Neutrophil (primary cell): ENCODE measurements around the gene SNCAIP.

Source experiments
- H3K27ac ChIP-seq: fragments of 200-600 bp; sonication (generic); 2 replicates; pipeline ENCODE4 v1.5.1; 2016; ENCODE audit warnings: mild to moderate bottlenecking, moderate library complexity
- H3K27me3 ChIP-seq: fragments of 200-600 bp; sonication (generic); 2 replicates; pipeline ENCODE4 v1.6.0; 2016; ENCODE audit warnings: mild to moderate bottlenecking
- H3K36me3 ChIP-seq: fragments of 200-600 bp; sonication (generic); 2 replicates; pipeline ENCODE4 v1.5.1; 2017
- H3K4me1 ChIP-seq, 2 experiments: fragments of 200-600 bp in 1 of 2; sonication (generic) in 1 of 2; 1 replicate in 1 of 2; 2 replicates in 1 of 2; pipeline versions ENCODE4 v1.5.1 to v1.6.1; 2013 to 2016; ENCODE audit warnings: low read depth in 1 of 2, low read length in 1 of 2, mild to moderate bottlenecking in 1 of 2, moderate library complexity in 1 of 2; ENCODE audit not compliant: control insufficient read depth in 1 of 2, insufficient read depth in 1 of 2
- H3K4me3 ChIP-seq, 2 experiments: fragments of 200-600 bp in 1 of 2; sonication (generic) in 1 of 2; 1 replicate in 1 of 2; 2 replicates in 1 of 2; pipeline ENCODE4 v1.5.1; 2013 to 2016; ENCODE audit warnings: low read depth in 1 of 2, low read length in 1 of 2, mild to moderate bottlenecking in 1 of 2, moderate library complexity in 1 of 2
- H3K9me3 ChIP-seq: fragments of 200-600 bp; sonication (generic); 2 replicates; pipeline ENCODE4 v1.5.1; 2016
- TF ChIP-seq, protein P1 (sequence below): fragments of 200-600 bp; sonication (generic); IDR thresholded peaks from 2 replicates; pipeline ENCODE4 v1.5.1; 2016; ENCODE audit warnings: antibody characterized with exemption

Gene SNCAIP

DNA sequence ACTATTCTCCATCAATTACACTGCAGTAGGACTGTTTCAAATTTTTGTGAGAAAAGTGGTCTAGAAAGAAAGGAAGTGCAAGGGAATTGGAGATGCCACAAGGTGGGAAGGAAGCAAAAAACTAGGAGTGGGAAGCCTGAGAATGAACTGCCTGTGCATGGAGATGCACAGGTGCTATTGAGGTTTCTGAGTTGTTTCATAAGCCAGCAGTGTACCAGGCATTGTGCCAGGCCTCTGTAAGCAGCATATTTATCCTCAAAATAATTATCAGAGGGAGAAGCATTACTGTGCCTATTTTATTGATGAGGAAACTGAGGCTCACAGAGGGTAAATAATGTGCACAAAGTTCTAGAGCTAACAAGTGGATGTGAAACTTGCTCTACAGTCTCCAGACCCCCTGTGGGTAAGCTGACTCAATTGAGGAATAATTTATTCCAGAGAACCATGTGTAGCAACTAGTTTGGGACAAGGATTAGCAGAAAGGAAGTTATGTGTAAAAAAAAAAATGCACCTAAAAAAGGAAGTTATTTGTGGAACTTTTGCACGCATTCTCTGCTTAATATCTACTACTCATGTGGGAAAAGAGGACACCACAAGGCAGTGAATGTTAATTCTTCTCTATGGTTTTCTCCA lies 96.7 kb downstream of the SNCAIP start:
- Histone ChIP-seq H3K4me3 (no peak overlapping the region), H3K9me3 (no peaks in the 10 kb centered on the region), H3K27ac (no peak overlapping the region), H3K36me3 (no peaks in the 10 kb centered on the region), H3K4me1 (no peaks in the 10 kb centered on the region), H3K27me3 (no peaks in the 10 kb centered on the region)
- TF ChIP-seq, protein P1, sequence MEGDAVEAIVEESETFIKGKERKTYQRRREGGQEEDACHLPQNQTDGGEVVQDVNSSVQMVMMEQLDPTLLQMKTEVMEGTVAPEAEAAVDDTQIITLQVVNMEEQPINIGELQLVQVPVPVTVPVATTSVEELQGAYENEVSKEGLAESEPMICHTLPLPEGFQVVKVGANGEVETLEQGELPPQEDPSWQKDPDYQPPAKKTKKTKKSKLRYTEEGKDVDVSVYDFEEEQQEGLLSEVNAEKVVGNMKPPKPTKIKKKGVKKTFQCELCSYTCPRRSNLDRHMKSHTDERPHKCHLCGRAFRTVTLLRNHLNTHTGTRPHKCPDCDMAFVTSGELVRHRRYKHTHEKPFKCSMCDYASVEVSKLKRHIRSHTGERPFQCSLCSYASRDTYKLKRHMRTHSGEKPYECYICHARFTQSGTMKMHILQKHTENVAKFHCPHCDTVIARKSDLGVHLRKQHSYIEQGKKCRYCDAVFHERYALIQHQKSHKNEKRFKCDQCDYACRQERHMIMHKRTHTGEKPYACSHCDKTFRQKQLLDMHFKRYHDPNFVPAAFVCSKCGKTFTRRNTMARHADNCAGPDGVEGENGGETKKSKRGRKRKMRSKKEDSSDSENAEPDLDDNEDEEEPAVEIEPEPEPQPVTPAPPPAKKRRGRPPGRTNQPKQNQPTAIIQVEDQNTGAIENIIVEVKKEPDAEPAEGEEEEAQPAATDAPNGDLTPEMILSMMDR = no peak

DNA sequence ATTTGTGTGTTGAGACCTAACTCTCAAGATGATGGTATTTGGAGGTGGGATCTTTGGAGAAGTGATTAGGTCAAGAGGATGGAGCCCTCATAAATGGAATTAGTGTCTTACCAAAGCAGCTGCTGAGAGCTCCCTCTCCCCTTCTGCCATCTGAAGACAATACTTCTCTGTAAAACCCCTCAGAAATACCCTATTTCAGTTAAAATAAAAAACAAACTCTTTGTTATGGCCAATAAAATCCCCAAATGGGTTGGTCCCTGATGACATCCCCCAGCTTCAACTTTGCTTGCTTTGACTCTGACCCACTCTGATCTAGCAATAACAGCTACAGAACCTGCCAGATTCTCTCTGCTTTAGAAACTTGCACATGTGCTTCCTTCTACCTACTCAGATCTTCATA lies 100.9 kb downstream of the SNCAIP start:
- Histone ChIP-seq H3K36me3 (no peaks in the 10 kb centered on the region), H3K4me3 (no peak overlapping the region), H3K27me3 (no peaks in the 10 kb centered on the region), H3K9me3 (no peaks in the 10 kb centered on the region), H3K4me1 (no peaks in the 10 kb centered on the region), H3K27ac (no peak overlapping the region)
- TF ChIP-seq, protein P1 = no peak

DNA sequence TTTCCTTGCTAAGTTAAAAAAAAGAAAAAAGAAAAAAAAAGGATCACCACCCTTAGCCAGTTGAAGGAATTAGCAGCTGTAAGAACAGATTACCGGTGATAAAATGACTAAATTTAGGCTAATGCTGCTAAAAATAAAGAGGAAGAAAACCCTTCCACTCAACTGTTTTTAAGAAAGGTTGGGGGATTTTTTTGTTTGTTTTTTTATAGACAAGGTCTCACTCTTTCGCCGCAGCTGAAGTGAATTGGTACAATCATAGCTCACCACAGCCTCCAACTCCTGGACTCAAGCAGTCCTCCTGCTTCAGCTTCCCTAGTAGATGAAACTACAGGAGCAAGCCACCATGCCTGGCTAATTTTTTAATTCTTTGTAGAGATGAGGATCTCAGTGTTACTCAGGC lies 101.7 kb downstream of the SNCAIP start:
- H3K9me3 ChIP-seq = no peaks in the 10 kb centered on the region
- H3K27ac ChIP-seq = no peak overlapping the region
- H3K4me1 ChIP-seq = no peaks in the 10 kb centered on the region
- TF ChIP-seq, protein P1 = no peak
- no peaks in the 10 kb centered on the region for H3K27me3 ChIP-seq
- H3K36me3 ChIP-seq = no peaks in the 10 kb centered on the region
- no peak overlapping the region for H3K4me3 ChIP-seq

DNA sequence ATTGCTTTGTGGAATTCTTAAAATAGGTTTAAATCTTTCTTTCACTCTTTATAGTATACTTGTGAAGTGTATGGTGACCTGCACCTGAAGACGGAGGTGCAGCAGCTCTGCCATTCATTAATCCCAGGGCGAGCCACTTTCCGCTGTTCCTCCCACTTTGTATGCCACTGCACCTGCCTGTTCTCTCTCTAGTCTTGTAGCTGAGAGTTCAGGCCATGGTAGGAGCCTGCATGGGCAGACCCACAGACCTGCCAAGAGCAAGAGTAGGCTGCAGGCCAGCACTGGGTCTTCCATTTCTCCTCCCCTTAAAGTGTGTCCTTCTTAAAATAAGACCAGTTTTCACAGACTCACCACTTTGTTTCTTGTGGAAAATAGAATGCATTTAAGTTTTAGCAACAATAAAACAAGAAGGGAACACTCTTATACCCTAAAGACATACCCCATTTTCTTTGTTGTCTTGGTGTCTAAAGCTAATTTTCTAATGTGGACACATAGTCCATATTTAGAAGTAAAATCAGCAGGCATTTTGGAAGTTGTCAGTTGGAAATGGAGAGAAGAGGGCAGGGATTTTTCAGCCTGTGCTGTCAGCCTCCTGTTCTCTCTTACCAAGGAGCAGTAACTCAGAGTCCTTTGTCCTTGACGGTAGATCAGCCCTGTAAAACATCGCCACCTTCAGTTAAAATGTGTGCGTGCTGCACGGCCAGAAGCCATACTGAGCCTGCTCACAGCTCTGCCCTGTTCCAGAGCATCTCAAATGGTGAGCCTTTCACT lies 103.2 kb downstream of the SNCAIP start:
- Histone ChIP-seq H3K27me3 (no peaks in the 10 kb centered on the region), H3K27ac (no peak overlapping the region), H3K4me3 (no peak overlapping the region), H3K36me3 (no peaks in the 10 kb centered on the region), H3K4me1 (no peaks in the 10 kb centered on the region), H3K9me3 (no peaks in the 10 kb centered on the region)
- TF ChIP-seq, protein P1 = no peak

DNA sequence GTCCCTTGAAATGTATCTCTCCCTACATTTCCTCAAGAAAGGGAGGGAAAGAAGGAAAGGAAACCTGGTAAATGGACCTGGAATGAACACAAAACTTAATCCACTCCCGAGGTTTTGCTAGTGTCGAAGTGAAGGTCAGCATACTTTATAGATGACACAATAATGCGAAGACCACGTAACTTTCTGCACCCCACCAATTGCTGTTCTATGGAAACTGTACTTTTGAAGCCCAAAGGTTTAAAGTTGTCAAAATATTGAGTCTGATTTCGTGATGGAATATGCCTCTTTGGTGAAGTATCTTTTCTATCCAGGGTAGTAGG lies 103.7 kb downstream of the SNCAIP start:
- Histone ChIP-seq H3K4me3 (no peak overlapping the region), H3K27ac (no peak overlapping the region), H3K27me3 (no peaks in the 10 kb centered on the region), H3K36me3 (no peaks in the 10 kb centered on the region), H3K4me1 (no peaks in the 10 kb centered on the region), H3K9me3 (no peaks in the 10 kb centered on the region)
- TF ChIP-seq, protein P1 = no peak
